HG02642 (cell line): ENCODE measurements around the gene DDRGK1.

Experiments used
- ATAC-seq: cut with Tn5 transposase; IDR thresholded peaks from one replicate; pipeline ENCODE4 v1.9.1; 2021; ENCODE audit warnings: mild to moderate bottlenecking; ENCODE audit not compliant: unreplicated experiment, poor library complexity

DDRGK1 gene

GRCh38 chr20:3204124-3204794 is at the start of gene DDRGK1:
Gene DDRGK1, minus strand, starts transcription at chr20:3204682. Its CDS starts 55 bp downstream, at chr20:3204627.
- ATAC-seq = peak; percentile 84

GRCh38 chr20:3251806-3252205 is 47.3 kb upstream of the DDRGK1 start:
- no peak for ATAC-seq

DNA sequence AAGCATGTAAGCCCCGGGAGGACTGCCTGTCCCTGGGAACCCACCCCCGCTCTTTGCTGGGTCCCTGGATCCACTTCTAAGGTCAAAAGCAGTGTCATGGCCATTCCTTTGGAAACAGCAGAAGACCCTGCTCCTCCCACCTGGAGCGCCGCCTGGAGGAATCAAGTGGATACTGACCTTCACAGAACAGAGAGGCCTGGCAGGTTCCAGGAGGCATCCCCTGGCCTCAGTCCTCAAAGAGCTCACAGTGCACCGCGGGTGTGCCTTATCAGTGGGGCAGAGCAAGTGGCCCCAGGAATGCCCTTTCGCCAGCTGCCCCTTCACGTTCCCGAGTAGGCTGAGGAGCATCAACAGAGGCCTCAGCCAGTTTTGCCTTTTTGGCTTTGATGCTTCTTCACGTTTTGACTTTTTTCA is 45.6 kb upstream of the DDRGK1 start:
- no peak for ATAC-seq

- ATAC-seq = no peak
These were observed 44.5 kb upstream of the DDRGK1 start for GRCh38 chr20:3248993-3249347.

DNA sequence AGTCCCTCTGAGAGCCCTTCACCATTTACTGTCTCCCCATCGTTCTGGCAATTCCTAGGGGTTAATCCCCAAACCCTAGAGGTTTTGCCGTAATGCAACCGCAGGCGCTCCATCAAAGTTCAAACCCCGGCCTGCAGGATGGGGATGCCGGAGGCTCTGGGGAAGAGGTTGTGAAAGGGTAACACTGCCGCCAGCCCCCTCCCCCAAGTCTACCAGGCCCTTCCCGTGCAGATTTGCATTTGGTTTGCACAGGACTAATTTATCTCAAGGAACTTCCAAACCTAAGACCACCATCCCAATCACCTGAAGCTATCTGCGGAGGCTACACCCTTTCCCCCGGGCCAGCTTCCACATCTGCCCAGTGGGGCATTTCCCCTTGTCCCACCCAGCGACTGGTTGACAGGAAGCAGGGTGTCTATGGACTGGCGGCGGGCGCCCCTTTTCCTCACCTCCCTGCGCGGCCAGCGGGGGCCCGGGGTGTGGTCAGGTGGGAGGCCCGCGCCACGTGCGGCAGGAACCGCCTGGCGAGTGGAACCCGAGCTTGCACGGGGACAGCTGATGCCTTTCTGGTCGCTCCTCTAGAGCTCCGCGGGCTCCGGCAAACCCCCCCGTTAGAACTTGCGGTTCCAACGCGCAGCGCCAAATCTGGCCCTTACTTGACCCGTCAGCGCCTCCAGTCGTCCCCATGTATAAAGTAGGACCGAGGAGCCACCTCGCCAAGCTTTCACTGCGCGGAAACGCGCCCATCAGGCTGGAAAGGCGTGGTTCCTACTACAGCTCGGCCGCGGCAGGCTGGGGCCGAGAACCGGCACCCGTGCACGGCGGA is 43.9 kb upstream of the DDRGK1 start:
- no peak for ATAC-seq

GRCh38 chr20:3247638-3248037 is 43.2 kb upstream of the DDRGK1 start:
- no peak for ATAC-seq

GRCh38 chr20:3246682-3247081 is 42.2 kb upstream of the DDRGK1 start:
- no peak for ATAC-seq

DNA sequence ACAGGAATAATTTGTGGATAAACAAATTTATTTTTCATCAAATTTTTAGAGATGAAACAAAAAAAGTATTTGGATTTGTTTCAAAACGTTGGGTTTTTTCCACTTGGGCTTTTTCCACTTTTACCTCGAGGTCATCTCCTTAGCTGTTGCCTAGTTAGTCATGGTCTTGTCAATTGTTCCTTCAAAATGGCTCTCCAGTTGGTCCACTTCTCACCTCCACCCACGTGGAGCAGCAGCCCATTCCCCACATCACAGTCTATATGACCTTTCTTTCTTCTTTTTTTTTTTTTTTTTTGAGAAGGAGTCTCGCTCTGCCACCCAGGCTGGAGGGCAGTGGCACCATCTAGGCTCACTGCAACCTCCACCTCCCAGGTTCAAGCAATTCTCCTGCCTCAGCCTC is 41.2 kb upstream of the DDRGK1 start:
- ATAC-seq = no peak

DNA sequence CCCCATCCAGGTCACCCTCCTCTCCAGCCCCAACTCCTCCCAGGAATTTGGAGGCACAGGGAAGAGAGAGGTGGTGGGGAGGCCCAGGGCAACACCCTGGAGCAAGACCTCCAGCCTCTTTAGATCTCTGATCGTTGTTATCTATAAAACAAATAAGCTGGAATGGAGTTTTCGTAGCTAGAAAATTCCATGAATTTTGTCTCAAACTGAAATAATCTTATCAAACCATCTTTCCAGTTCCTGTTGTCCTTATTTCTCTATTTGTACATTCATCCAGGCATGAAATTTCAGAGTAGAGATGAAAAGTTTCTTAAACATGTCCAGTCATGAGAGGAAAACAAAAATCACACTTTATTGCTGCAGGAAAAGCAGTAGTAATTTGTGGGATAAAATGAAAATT is 40.7 kb upstream of the DDRGK1 start:
- ATAC-seq = no peak

- no peak for ATAC-seq
These were observed 40.1 kb upstream of the DDRGK1 start for GRCh38 chr20:3244613-3245012.

GRCh38 chr20:3243718-3244358 is 39.4 kb upstream of the DDRGK1 start:
- no peak for ATAC-seq

GRCh38 chr20:3242172-3242692 is 37.8 kb upstream of the DDRGK1 start:
- no peak for ATAC-seq

- no peak for ATAC-seq
These were observed 36.4 kb upstream of the DDRGK1 start for GRCh38 chr20:3240776-3241363.

DNA sequence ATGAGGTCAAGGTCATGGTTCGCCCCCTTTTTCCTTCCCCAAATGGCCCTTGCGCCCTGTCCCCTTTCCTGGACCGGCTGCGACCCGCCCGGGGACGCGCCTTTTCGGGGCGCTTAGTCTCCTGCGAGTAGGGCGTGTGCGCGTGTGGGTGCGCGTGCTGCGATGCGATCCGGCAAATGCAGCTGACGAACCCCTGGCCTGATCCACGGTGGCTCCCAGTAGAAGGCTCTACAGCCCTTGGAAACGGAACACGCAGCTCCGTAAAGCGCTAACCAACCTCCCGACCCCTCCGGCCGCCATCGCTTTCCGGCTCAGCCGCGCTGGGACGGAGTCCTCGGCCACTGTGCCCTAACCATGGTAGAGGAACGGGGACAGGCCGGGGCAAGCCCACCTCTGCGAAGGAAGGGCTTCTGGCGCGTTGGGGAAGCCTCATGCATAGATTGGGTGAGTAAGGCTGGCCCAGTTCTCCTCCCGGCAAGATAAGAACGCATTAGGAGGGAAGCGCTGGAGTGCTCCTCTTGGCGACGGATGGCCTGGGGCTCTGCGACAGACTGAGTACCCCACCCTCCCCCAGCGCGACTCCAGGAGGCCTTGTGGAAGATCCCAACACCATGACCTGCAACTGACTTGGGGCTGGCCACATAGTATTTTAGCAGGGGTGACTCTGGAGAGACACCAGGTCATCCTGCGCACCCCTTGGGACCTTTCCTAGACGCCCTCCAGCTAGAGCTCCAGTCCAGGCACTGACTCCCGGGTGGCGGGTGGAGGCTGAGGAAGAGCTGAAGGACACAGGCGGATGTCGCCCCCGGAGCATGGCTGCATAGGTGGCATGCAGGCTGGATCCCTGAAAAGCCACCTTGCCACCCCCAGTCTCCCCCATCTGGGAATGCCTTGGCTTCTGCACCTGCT is 35.6 kb upstream of the DDRGK1 start:
- no peak for ATAC-seq

- peak; percentile 40 for ATAC-seq
These were observed 34.8 kb upstream of the DDRGK1 start, which contains the start of gene SLC4A11 for GRCh38 chr20:3239026-3239866. Gene SLC4A11, minus strand, starts transcription at chr20:3239190. Its CDS starts 53 bp downstream, at chr20:3239137.

DNA sequence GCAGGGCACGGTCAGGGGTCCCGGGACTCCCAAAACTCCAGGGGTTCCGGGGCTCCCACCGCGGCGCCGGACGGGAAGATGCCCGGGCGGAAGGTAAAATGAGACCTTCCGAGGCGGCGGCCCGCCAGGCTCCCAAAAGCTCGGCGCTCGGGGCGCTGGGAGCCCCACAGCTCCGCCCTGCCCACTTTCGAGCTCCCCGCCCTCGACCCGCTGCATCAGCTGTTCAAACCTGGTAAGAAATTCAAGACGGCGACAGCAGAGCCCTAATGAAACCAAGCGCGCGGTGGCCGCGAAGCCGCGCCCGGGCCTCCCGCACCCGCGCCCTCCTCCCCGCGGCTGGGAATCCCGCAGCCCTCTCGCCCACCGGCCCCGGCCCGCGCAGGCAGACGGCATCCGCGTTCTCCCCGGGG is 34.1 kb upstream of the DDRGK1 start:
- ATAC-seq = peak; percentile 29

GRCh38 chr20:3237958-3238615 is 33.6 kb upstream of the DDRGK1 start:
- ATAC-seq = no peak
